Gastroesophageal sphincter (tissue), 3 donors: ENCODE results near the gene MRPS7.

Experiments
- POLR2A ChIP-seq, 2 donors: fragments of 450-650 bp; IDR thresholded peaks; one replicate each; pipeline ENCODE4 v1.6.1; 2017; ENCODE audit warnings: antibody characterized with exemption in 2 of 2, mild to moderate bottlenecking in 2 of 2, moderate library complexity in 1 of 2
- TF ChIP-seq, protein P1 (sequence below), 4 experiments: fragments of 200-600 bp in 2 of 4; fragments of 450-650 bp in 2 of 4; sonication (generic) in 1 of 4; IDR thresholded peaks; one replicate each; pipeline ENCODE4 v1.5.1; 2017 to 2019; ENCODE audit warnings: antibody characterized with exemption in 4 of 4, mild to moderate bottlenecking in 2 of 4, moderate library complexity in 2 of 4

DNA sequence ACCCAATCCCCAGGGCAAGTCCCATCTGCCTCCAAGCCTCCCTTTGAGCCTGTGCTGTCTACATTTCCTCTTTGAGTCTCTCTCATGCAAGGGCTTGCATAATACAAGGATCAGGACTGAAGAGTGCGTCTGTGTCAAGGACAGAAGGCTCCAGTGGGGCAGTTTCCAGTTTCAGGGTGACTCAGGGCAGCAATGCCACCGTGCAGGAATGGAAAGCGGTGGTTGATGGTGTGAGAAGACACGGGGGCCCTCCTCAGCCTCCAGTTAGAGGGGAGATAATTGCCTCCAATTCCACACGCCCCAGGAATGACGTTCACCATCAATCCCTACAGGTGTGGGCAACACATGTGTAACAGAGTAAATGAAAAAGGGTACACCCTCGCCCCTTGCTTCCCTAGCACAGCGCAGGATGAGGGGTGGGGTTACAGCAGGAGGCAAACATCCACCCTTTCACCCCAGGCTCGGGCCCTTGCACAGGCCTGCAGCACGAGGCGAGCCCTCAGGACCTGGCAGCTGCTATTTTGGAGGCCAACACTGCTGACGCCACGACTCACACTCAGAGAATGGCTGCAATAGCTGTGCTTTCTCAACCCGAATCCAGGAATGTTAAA is 52.4 kb downstream of the MRPS7 start:
- TF ChIP-seq, protein P1, sequence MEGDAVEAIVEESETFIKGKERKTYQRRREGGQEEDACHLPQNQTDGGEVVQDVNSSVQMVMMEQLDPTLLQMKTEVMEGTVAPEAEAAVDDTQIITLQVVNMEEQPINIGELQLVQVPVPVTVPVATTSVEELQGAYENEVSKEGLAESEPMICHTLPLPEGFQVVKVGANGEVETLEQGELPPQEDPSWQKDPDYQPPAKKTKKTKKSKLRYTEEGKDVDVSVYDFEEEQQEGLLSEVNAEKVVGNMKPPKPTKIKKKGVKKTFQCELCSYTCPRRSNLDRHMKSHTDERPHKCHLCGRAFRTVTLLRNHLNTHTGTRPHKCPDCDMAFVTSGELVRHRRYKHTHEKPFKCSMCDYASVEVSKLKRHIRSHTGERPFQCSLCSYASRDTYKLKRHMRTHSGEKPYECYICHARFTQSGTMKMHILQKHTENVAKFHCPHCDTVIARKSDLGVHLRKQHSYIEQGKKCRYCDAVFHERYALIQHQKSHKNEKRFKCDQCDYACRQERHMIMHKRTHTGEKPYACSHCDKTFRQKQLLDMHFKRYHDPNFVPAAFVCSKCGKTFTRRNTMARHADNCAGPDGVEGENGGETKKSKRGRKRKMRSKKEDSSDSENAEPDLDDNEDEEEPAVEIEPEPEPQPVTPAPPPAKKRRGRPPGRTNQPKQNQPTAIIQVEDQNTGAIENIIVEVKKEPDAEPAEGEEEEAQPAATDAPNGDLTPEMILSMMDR (IDR thresholded peaks at IDR 0.05), result no peak
- TF ChIP-seq POLR2A (IDR thresholded peaks at IDR 0.05), result no peak
